ENCODE results near the gene GNB1. TPM values are rescaled to one million over a fixed set of nuclear protein-coding genes. Genes with fewer than 3 reads are reported as not detected.

Gene GNB1
- total and polyA plus RNA-seq, 9 of the 15 experiments (the other 6 are each of a cell fraction or from before 2014, with no cell fraction given) = 34.3 to 388 (median 114) TPM

DNA sequence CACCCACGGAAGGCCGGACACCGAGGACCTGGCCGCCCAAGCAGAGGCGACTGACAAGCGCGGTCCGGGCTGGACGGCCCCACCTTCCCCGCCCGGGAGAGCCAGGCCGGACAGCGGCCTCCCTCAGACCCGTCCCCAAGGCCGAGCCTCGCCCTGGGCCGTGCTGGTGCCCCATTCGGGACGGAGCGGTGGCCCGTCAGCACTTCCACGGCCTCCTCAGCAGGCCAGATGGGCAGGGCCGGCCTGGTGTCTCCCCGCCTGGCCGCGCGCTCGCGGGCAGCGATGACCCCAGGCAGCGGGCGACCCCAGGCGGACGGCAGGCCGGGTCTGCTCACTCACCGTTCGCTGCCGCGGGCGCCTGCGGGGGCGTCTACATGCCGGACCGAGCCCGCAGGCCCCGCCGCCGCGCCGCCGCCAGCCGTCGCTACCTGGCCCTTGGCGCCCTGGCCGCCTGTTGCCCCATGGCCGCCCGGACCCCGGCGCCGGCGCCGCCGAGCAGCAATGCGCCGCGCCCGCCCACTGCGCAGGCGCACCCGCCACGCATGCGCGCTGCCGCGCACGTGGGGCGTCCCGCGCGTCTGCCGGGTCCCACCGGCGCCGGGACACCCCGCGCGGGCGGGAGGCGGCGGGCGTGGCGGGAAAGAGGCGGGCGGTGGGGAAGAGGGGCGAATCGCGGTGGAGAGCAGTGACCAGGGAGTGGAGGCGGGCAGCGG is 112.8 kb downstream of the GNB1 start, which contains the start of gene NADK (continued):
- TF ChIP-seq, protein P1, sequence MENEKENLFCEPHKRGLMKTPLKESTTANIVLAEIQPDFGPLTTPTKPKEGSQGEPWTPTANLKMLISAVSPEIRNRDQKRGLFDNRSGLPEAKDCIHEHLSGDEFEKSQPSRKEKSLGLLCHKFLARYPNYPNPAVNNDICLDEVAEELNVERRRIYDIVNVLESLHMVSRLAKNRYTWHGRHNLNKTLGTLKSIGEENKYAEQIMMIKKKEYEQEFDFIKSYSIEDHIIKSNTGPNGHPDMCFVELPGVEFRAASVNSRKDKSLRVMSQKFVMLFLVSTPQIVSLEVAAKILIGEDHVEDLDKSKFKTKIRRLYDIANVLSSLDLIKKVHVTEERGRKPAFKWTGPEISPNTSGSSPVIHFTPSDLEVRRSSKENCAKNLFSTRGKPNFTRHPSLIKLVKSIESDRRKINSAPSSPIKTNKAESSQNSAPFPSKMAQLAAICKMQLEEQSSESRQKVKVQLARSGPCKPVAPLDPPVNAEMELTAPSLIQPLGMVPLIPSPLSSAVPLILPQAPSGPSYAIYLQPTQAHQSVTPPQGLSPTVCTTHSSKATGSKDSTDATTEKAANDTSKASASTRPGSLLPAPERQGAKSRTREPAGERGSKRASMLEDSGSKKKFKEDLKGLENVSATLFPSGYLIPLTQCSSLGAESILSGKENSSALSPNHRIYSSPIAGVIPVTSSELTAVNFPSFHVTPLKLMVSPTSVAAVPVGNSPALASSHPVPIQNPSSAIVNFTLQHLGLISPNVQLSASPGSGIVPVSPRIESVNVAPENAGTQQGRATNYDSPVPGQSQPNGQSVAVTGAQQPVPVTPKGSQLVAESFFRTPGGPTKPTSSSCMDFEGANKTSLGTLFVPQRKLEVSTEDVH (IDR thresholded peaks at IDR 0.05; ENCODE audit: low read depth, partially characterized antibody) = no peak
- TF ChIP-seq ZNF780A (CRISPR knock-in tag; IDR thresholded peaks at IDR 0.05) (no peak), KLF10 (CRISPR knock-in tag; IDR thresholded peaks at IDR 0.05) (no peak), JUND (IDR thresholded peaks at IDR 0.05; ENCODE audit: borderline replicate concordance, low read depth, low read length) (0 out of 2 replicates have a peak, but pooled peaks have one; percentile 2), JUND (tag; IDR thresholded peaks at IDR 0.05; ENCODE audit: borderline replicate concordance, low read depth, low read length) (no peak), HDAC1 (IDR thresholded peaks at IDR 0.05) (peak in 1 of 2 experiments; percentile 86; a peak in 2 of 4 replicates), RBM14 (IDR thresholded peaks at IDR 0.05; ENCODE audit: borderline replicate concordance, insufficient read depth, low read depth, low read length) (no peak), RAD21 (CRISPR knock-in tag; conservative IDR thresholded peaks at IDR 0.05 in 1 of 2, IDR thresholded peaks at IDR 0.05 in 1 of 2) (peak in 1 of 2 experiments; percentile 34; a peak in 2 of 4 replicates), KHSRP (IDR thresholded peaks at IDR 0.05) (no peak), LEF1 (IDR thresholded peaks at IDR 0.05) (no peak), TCF3 (CRISPR knock-in tag; IDR thresholded peaks at IDR 0.05) (no peak), MAZ (CRISPR knock-in tag; conservative IDR thresholded peaks at IDR 0.05 in 1 of 2, IDR thresholded peaks at IDR 0.05 in 1 of 2) (peak in 1 of 2 experiments; percentile 6; a peak in 2 of 4 replicates), FIP1L1 (IDR thresholded peaks at IDR 0.05; ENCODE audit: low read depth, low read length, poor library complexity, severe bottlenecking) (no peak), FOXA3 (CRISPR knock-in tag; conservative IDR thresholded peaks at IDR 0.05 in 1 of 2, IDR thresholded peaks at IDR 0.05 in 1 of 2) (no peak), SMARCE1 (IDR thresholded peaks at IDR 0.05) (no peak), HNRNPLL (IDR thresholded peaks at IDR 0.05; ENCODE audit: low read depth, low read length, poor library complexity, severe bottlenecking) (no peak), BACH1 (tag; IDR thresholded peaks at IDR 0.05) (no peak), XRCC3 (IDR thresholded peaks at IDR 0.05) (no peak), ZNF76 (CRISPR knock-in tag; IDR thresholded peaks at IDR 0.05; ENCODE audit: borderline replicate concordance) (0 out of 2 replicates have a peak, but pooled peaks have one; percentile 26), SPI1 (IDR thresholded peaks at IDR 0.05; ENCODE audit: borderline replicate concordance, low read depth, low read length) (no peak), HMG20A (CRISPR knock-in tag; conservative IDR thresholded peaks at IDR 0.05) (no peak)
- TF ChIP-seq, protein P2, sequence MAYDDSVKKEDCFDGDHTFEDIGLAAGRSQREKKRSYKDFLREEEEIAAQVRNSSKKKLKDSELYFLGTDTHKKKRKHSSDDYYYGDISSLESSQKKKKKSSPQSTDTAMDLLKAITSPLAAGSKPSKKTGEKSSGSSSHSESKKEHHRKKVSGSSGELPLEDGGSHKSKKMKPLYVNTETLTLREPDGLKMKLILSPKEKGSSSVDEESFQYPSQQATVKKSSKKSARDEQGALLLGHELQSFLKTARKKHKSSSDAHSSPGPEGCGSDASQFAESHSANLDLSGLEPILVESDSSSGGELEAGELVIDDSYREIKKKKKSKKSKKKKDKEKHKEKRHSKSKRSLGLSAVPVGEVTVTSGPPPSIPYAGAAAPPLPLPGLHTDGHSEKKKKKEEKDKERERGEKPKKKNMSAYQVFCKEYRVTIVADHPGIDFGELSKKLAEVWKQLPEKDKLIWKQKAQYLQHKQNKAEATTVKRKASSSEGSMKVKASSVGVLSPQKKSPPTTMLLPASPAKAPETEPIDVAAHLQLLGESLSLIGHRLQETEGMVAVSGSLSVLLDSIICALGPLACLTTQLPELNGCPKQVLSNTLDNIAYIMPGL (CRISPR knock-in tag; IDR thresholded peaks at IDR 0.05) = peak; percentile 27; the same call in 1 of the 2 replicates
- TF ChIP-seq, protein P3, sequence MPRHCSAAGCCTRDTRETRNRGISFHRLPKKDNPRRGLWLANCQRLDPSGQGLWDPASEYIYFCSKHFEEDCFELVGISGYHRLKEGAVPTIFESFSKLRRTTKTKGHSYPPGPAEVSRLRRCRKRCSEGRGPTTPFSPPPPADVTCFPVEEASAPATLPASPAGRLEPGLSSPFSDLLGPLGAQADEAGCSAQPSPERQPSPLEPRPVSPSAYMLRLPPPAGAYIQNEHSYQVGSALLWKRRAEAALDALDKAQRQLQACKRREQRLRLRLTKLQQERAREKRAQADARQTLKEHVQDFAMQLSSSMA (CRISPR knock-in tag; IDR thresholded peaks at IDR 0.05) = peak; percentile 81; the same call in 1 of the 2 replicates
